GM18520 (cell line): ENCODE data around the gene PMM1.
"Not testable (repeated sequence)": the region's sequence is repeated elsewhere in the genome, so short reads cannot be mapped to it uniquely, and the experiment has no call there.

Source experiments
- ATAC-seq: cut with Tn5 transposase; IDR thresholded peaks from one replicate; pipeline ENCODE4 v1.9.1; 2021; ENCODE audit not compliant: unreplicated experiment

The PMM1 gene

DNA sequence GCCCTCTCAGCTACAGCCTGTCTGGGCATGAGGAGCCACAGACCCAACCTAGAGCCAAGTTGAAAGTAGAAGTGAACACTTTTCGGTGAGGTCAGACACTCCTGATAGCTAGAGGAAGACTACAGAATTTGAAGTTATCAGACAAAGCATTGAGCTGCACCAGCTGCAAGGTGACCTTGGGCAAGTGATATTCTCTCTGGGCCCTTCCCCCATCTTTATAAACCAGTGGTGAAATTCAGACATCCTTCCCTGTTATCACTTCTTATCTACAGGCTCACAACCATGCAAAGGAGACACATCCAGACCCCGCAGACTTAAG, 8.0 kb upstream of the PMM1 start:
- no peak for ATAC-seq

DNA sequence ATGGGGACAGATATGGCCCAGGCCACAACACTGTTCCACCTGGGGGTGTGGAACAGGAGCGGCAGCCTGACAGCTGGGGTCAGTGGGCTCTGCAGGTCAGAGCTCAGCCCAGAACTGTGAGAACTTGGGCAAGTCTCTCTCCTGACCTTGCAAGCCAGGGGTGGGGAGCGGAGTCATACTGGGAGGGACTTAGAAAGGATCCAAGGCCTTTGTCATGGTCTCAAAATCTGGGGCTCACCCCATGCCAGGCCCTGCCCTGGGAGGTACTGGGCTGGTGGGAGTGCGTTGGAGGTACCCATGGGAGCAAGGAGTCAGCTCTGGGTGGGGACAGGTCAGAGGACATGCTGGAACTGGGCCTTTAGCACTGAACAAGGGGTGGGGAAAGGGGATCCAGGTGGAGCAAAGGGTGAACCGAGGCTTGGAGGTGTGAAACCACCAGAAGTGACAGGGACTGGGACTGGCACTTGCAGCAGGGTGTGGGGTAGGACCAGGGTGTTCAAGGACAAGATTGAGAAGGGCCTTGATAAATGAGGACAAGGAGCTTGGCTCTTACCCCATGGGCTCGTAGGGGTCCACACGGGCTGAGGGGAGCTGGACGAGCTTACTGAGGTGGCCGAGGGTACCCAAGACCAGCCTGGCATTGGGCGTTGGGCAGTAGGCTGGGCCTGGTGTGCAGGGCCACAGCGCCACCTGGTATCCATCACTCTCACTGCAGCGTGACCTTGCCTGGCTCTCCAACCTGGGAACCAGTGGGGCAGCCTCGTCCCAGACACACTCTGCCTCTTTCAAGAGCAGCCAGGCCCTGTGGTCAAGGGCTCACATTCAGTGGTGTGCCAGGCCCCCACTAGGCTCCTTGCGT, 7.4 kb upstream of the PMM1 start:
- ATAC-seq = no peak

DNA sequence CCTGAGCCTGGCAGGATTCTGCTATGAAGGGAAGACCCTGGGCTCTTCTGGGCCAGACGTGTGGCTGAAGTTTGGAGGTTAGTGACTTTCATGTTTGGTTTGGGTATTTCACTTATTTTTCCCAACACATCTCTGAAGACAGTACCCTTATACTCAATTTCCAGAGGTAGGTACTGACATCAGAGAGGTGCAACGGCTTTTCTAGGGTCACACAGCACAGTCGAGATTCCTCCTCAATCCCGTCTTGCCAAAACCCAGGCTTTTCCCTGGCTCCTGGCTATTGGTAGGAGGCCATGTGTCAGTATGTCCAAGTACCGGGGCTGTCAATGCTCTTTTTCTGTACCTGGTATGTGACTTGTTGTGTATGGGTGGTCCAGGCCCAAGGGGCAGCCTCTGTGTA, 6.1 kb upstream of the PMM1 start:
- ATAC-seq = no peak

DNA sequence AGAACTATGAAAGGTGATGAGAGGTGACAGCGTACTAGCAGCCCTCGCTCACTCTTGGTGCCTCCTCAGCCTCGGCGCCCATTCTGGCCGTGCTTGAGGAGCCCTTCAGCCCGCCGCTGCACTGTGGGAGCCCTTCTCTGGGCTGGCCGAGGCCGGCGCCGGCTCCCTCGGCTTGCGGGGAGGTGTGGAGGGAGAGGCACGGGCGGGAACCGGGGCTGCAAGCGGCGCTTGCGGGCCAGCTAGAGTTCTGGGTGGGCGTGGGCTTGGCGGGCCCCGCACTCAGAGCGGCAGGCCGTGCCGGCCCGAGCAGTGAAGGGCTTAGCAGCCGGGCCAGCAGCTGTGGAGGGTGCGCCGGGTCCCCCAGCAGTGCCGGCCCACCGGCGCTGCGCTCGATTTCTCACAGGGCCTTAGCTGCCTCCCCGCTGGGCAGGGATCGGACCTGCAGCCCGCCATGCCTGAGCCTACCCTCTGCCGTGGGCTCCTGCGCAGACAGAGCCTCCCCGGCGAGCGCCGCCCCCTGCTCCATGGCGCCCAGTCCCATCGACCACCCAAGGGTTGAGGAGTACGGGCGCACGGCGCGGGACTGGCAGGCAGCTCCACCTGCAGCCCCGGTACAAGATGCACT, 3.8 kb upstream of the PMM1 start:
- ATAC-seq = not testable (repeated sequence)

DNA sequence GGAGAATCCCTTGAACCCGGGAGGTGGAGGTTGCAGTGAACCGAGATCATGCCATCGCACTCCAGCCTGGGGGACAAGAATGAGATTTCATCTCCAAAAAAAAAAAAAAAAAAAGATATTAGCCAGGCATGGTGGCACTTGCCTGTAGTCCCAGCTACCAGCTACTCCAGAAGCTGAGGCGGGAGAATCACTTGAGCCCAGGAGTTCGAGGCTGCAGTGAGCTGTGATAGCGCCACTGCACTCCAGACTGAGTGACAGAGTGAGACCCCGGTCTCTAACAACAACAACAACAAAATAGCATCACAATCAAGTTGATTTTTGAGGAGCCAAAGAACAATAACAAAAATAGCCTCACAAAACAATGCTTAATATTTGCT, 2.3 kb downstream of the PMM1 start:
- no peak for ATAC-seq

DNA sequence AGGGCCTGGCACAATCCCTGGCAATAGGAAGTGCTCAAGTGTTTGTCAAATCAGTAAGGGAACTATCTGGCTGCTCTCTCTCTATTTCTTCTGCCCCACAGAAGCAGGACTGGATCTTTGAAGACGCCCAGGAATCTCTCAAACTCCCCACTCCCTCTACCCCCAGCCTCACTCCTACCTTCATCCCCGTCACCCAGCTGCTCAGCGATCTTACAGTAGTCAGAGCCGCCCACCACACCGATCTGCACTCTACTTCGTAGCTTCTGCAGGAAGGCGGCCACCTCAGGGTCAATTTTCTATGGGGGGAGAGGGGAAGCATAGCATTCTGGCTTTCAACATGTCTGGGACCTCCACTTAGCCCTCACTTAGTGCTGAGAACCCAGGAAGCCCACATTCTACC, 3.7 kb downstream of the PMM1 start:
- ATAC-seq = no peak

DNA sequence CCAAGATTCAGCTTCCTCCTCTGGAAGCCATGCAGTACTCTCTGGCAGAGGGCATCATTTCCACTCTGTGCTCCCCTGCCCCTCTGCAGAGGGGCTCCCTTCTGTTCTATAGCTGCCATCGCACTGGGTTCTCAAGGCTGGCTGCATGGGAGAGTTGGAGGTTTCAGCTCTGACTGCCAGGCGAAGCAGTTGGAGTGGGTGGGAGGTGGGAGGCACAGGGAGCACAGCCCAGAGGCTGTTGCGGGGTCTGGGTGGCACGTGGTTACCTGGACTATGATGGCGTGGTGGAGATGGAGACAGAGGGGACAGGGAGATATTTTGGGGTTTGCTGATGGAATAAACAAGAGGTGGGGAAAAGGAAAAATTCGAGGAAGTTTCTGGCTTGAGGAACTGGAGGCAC, 4.8 kb downstream of the PMM1 start:
- ATAC-seq = no peak

DNA sequence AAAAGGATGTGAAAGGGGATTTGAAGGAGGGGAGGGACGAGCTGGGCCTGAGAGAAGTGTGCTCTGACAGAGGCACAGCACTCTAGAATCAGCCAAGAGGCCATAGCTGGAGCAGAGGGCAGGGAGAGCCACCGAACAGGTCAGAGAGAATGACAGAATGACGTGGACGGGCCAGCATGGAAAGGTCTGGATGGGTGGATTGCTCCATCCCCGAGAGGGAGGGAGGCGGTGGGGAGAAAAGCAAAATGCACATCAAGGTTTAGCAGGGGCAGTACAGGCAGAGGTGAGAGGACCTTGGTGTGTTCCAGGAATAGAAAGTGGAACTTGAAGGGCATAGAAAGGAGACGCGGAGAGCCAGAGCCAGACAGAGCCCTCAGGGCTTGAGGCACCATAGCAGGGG, 6.9 kb downstream of the PMM1 start:
- ATAC-seq = no peak

DNA sequence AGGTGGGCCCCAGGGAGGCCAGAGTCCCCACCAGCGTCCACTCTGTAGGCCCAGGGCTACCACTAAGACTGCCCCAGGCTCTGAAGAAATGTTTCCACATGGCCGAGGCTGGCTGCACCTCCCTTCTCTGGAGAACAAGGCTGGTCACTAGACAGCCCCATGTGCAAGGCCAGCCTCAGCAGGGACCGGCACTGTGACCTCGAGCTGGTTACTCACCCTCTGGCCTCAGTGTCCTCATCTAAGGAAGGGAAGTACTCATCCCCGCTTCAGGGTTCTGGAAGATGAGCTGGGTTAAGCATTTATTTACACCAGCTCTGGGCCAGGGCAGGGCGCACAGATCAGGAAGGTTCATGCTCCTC, 9.7 kb downstream of the PMM1 start:
- no peak for ATAC-seq

DNA sequence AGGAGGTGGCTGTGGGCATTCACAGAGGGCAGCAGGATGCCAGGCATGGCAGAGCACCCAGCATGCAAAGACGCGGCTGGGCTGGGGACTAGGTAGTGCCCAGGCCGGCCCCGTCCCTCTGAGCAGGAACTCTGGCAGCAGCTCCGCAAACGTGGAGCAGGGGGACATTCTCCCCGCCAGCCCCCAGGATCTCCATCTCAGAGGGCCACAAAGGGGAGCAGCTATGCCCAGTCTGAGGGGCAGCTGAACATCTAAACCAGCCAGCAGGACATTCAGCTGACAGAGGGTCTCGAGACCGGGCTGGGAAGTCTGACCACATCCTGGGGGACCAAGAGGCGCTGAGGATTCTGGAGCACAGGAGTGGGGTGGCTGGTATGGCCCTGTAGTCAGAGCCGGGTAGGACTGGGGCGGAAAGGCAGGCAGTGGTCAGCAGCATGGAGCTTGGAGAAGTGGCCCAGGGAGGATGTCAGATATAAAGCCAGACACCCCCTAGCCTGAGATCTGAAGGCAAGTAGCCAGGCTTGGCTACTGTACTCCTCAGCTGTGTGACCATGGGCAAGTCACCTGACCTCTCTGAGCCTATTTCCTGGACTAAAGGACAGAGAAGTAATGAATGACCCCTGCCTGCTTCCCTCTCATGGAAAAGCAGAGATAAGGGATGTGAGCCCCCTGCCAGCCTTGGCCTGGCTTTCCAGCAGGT, 10.2 kb downstream of the PMM1 start:
- no peak for ATAC-seq

DNA sequence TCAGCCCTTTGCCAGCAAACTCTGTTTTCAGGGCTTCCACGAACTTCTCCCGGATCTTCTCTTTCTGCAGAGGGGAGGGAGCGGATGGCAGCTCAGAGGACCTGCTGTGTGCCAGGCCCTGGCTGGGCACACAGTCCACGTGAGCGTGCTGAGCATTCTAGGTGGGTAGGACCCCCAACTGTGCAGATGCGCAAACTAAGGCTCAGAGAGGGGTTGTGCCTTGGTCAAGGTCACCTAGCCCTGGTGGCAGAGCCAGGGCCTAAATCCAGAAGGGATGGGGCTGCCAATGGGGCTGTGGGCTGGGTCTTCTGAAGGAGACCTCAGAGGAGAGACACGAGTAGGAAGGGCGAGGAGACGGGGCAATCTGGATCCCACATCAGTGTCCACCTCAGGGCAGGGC, 10.8 kb downstream of the PMM1 start:
- no peak for ATAC-seq

DNA sequence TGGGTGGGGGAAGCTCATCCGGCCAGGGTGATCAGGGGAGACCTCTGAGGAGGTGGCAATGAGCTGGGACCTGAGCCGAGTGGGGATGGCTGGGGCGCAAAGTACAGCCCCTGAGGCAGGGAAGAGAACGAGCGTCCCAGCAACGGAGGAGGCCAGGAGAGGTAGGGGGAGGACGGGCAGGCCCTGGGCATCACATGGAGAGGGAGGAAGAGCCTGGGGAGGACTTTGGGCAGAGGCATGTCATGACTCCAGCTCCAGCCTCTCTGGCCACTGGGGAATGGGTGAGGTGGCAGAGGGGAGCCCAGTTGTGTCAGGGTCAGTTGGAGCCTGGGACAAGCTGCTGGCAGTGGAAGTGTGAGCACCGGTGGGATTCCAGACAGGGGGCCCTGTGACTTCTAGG, 11.5 kb downstream of the PMM1 start:
- no peak for ATAC-seq

DNA sequence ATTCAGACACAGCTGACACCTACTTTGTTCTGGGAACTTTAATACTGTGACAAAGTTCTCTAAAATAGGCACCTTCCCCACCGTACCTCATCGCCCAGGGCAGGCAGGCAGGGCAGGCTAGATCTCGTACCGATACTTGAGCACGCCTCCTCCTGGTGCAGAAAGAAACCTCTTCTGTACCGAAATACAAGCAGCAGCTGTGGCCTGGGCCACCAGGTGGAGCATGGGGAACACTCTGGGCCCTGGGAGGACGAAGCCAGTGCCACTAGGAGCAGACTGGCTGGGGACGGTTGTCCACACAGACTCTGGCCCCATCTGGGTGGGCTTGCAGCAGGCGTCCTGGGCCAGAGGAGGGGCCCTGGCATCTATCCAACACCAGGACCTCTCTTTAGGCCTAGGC, 12.8 kb downstream of the PMM1 start:
- ATAC-seq = no peak

DNA sequence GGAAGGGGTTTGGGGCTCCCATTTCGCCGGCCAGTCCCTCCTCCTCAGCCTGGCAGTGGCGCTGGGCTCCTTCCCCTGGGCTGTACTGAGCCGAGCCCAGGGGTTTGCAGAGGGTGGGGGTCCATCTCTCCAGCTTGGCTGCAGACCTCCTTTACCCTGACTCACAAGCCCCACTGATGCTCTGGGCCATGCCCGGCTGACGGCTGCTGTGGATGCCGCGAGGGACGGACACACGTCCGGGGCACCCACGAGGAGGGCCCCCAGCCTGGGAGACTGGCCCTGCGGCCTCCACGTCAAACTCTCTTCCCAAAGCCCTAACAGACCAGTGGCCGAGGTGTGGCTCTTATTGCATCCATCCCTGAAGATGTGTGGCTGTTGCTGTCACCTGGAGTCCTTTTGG, 14.1 kb downstream of the PMM1 start:
- ATAC-seq = no peak

DNA sequence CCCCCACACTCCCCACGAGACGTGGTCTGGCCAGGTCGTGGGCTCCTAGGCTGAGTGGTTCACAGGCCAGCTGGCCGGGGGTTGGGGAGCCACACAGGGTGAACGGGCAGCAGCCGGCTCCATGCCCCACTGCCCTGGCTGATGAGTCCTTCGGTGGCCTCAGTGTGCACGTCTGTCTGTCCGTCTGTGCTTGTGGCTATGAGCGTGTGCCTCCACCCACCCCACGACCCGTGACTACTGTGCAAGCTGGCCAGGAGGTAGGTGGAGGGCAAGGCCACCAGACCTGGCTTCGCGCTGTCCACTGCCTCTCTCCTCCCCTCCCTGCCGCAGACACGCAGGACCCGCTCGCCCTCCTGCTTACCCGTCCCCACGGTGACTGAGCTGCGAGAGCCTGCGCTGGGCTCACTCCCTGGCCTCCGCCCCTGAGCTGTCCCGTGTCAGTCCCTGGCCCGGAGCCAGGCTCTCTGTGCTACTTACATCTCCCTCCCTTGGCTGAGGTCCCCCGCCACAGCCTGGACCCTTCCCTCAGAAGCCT, 14.7 kb downstream of the PMM1 start:
- ATAC-seq = no peak

DNA sequence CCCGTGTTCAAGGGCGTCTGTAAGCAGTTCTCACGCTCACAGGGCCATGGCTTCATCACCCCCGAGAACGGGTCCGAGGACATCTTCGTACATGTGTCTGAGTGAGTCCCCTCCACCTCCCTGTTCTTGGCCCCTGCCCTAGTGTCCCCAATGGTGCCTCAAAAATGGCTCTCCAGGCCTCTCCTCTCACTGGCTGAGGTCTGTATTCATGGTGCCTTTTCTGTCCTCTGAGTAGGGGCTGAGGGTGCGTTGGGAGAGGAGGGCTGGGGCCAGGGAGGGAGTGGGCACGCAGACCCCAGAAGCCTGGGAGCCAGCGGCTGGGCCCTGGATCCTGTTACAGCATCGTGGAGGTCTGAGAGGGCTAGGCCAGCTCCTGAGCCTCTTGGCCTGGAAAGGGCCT, 16.0 kb downstream of the PMM1 start:
- ATAC-seq = no peak

DNA sequence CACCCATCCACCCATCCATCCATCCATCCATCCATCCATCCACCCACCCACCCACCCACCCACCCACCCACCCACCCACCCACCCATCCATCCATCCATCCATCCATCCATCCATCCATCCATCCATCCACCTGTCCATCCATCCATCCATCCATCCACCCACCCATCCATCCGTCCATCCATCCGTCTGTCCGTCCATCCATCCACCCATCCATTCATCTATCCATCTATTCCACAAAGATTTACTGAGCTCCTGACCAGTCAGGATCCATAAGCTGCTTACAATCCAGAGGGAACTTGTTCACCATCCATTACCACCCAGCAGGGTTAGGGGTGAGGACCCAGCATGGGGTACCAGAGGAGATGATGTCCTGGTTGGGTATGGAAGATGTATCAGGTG, 17.3 kb downstream of the PMM1 start:
- not testable (repeated sequence) for ATAC-seq

DNA sequence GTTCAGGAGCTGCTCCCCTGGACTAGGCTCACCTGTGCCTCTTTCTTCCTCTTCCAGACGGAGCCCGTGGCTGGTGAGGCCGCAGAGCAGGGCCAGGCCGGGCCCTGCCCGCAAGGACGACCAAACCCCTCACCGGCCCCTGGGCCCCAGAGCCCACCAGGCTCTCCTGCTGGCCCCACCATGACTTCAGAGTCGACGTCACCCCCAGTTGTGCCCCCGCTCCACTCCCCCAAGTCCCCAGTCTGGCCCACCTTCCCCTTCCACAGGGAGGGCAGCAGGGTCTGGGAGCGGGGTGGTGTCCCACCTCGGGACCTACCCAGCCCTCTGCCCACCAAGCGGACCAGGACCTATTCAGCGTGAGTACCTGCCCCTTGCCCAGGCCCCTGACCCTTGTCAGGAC, 17.9 kb downstream of the PMM1 start:
- no peak for ATAC-seq

DNA sequence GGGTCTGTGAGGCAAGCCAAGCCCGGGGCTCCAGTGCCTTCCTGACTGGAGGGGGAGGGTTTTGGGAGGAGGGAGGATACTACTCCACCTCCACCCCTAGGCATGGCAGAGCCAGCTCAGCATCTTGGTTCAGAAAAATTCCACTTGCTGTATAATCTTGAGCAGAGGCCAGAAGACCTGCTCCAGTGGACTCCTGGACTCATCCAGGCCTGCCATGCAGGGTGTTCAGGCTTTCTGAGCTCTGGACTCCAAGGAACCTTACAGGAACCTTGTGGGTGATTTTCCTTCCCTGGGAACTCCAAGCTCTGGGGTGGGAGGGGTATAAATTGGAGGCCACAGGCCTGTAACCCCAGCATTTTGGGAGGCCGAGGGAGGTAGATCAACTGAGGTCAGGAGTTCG, 19.4 kb downstream of the PMM1 start:
- no peak for ATAC-seq

DNA sequence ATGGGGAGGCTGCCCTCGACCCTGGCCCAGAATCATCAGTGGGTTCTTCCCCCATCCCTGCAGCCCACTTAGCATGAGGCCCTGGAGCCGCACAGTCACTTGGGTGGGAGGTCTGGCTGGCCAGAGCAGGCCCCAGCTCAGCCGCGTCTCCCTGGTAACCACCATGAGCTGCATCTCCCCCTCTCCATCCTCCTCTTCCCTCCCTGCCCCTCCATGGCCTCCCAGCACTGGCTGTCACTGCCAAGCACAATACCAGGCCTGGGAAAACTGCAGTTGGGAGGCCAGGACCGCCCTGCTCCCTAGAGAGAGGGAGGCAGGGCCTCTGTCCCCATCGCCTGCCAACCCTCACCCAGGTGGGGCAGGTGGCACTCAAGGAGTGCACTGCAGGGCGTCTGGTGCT, 20.8 kb downstream of the PMM1 start:
- no peak for ATAC-seq

DNA sequence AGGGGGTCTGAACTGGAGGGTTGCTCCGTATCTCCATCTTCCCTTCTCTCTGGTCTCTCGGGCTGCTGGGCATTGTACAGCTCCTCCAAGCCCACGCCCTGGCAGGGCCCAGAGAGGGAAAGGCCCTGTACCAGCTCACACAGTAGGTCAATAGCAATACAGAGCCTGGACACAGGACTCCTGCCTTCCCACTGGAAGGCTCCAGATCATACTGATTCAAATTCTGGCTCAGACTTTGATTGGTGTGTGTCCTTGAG, 22.2 kb downstream of the PMM1 start:
- no peak for ATAC-seq

DNA sequence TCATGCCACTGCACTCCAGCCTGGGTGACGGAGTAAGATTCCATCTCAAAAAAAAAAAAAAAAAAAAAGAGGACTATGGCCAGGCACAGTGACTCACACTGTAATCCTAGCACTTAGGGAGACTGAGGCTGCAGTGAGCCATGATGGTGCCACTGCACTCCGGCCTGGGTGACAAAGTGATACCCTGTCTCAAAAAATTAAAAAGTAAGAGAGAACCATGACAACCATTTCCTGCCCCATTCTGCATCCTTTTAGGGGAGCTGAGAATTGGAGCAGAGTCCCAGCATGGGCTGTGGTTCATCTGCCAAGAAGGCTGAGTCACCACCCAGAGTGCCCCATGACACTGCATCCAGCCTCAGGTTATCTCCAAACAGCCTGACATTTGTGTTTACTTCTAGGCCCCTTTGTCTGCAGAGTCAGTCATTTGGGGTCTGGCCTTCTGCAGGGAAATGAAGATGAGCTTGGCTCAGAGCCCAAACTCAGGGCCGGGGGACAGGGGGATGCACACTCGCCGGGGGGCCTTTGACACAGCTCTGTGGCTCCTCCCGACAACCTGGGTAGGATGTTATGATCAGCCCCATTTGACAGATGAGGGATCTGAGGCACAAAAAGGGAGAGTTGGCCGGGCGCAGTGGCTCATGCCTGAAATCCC, 24.1 kb downstream of the PMM1 start:
- no peak for ATAC-seq
